HCT116 (cell line): ENCODE results near the gene USF1. TPM values are rescaled to one million over a fixed set of nuclear protein-coding genes. Genes with fewer than 3 reads are reported as not detected.

Experiments
- ATAC-seq: fragments of 200-7000 bp; cut with Tn5 transposase; 2 replicates; pipeline ENCODE4 v1.9.1; 2020; ENCODE audit warnings: mild to moderate bottlenecking, moderate library complexity
- BruUV-seq: library from RNA; stranded (reverse); fragments of 400-500 nt; replicated peaks from 2 replicates; lab custom pipeline; 2021; lab: Mats Ljungman, UMichigan
- CTCF ChIA-PET: fragments of 300-600 bp; sonication (Branson Sonifier 250); formaldehyde crosslinking; loops from one replicate; lab custom pipeline; 2021; ENCODE audit warnings: antibody characterized with exemption; lab: Charles Lee
- POLR2A ChIA-PET: fragments of 300-600, 350-600 bp; sonication (Branson Sonifier 250); formaldehyde crosslinking; loops from one replicate; lab custom pipeline; 2021; ENCODE audit warnings: antibody characterized with exemption; lab: Charles Lee
- RAD21 ChIA-PET, 2 experiments: fragments of 300-600 bp; sonication (Branson Sonifier 250); formaldehyde crosslinking; loops; one replicate each; lab custom pipeline; 2023; ENCODE audit warnings: low total read pairs in 2 of 2; ENCODE audit not compliant: uncharacterized antibody in 2 of 2, unreplicated experiment in 2 of 2, low non-redundant PET in 1 of 2; lab: Charles Lee
- DNase-seq: peaks from one replicate; pipeline ENCODE4 v3.0.0-alpha.2; 2010; ENCODE audit warnings: low read depth, low spot score
- H2AFZ ChIP-seq: fragments of 200-600 bp; shearing (Covaris generic), sonication (generic); 2 replicates; pipeline ENCODE4 v1.6.1; 2017; ENCODE audit warnings: low read depth, mixed run types, mixed read lengths, antibody characterized with exemption, low read length; ENCODE audit not compliant: poor library complexity, severe bottlenecking
- H3K27ac ChIP-seq: 2 replicates; pipeline ENCODE4 v1.5.1; 2012; ENCODE audit warnings: low read depth, low read length
- H3K27me3 ChIP-seq: fragments of 200-600 bp; sonication (generic); 2 replicates; pipeline ENCODE4 v1.6.1; 2016; ENCODE audit warnings: mixed run types, low read length, mixed read lengths; ENCODE audit not compliant: insufficient read depth
- H3K36me3 ChIP-seq, 2 experiments: fragments of 200-500 bp in 1 of 2; fragments of 200-600 bp in 1 of 2; sonication (Bioruptor generic) in 1 of 2; sonication (generic) in 1 of 2; 2 replicates each; pipeline versions ENCODE4 v1.5.1 to v1.6.1; 2014 to 2016; ENCODE audit warnings: low read length in 2 of 2, inconsistent platforms in 1 of 2, mixed read lengths in 1 of 2, mixed run types in 1 of 2; ENCODE audit not compliant: insufficient read depth in 2 of 2, control insufficient read depth in 1 of 2
- H3K4me1 ChIP-seq, 2 experiments: fragments of 200-600 bp in 1 of 2; sonication (generic) in 1 of 2; 2 replicates each; pipeline versions ENCODE4 v1.5.1 to v1.6.1; 2012 to 2017; ENCODE audit warnings: low read length in 2 of 2, inconsistent platforms in 1 of 2, mild to moderate bottlenecking in 1 of 2, mixed read lengths in 1 of 2, mixed run types in 1 of 2, moderate library complexity in 1 of 2; ENCODE audit not compliant: insufficient read depth in 2 of 2, control insufficient read depth in 1 of 2
- H3K4me2 ChIP-seq: fragments of 200-600 bp; sonication (generic); 2 replicates; pipeline ENCODE4 v1.6.1; 2017; ENCODE audit warnings: mixed run types, low read length, mixed read lengths
- H3K4me3 ChIP-seq, 2 experiments: fragments of 200-600 bp in 1 of 2; sonication (generic) in 1 of 2; replicated peaks in 1 of 2; 2 replicates each; pipeline ENCODE4 v1.5.1; 2011 to 2016; ENCODE audit warnings: low read length in 2 of 2, control low read depth in 1 of 2, low read depth in 1 of 2, mild to moderate bottlenecking in 1 of 2, mixed read lengths in 1 of 2, mixed run types in 1 of 2
- H3K79me2 ChIP-seq: fragments of 200-600 bp; sonication (generic); 2 replicates; pipeline ENCODE4 v1.6.1; 2017; ENCODE audit warnings: mild to moderate bottlenecking, mixed run types, low read length, moderate library complexity, mixed read lengths; ENCODE audit not compliant: insufficient read depth
- H3K9ac ChIP-seq: fragments of 200-600 bp; sonication (generic); 2 replicates; pipeline ENCODE4 v1.6.1; 2016; ENCODE audit warnings: low read length, mixed read lengths
- H3K9me2 ChIP-seq: fragments of 200-600 bp; sonication (generic), shearing (Covaris generic); 2 replicates; pipeline ENCODE4 v1.6.1; 2017; ENCODE audit warnings: mixed run types, mild to moderate bottlenecking, moderate library complexity; ENCODE audit not compliant: insufficient read depth
- H3K9me3 ChIP-seq, 2 experiments: fragments of 200-500 bp in 1 of 2; fragments of 200-600 bp in 1 of 2; sonication (Bioruptor generic) in 1 of 2; sonication (generic) in 1 of 2; 2 replicates each; pipeline ENCODE4 v1.6.1; 2014 to 2017; ENCODE audit warnings: low read length in 2 of 2, mixed read lengths in 2 of 2, inconsistent platforms in 1 of 2, low read depth in 1 of 2, mild to moderate bottlenecking in 1 of 2, mixed run types in 1 of 2, moderate library complexity in 1 of 2; ENCODE audit not compliant: control insufficient read depth in 1 of 2, insufficient read depth in 1 of 2
- H4K20me1 ChIP-seq: fragments of 200-600 bp; sonication (generic), shearing (Covaris generic); 2 replicates; pipeline ENCODE4 v1.6.1; 2017; ENCODE audit warnings: mixed run types, mild to moderate bottlenecking, moderate library complexity; ENCODE audit not compliant: insufficient read depth
- CBX3 ChIP-seq: IDR thresholded peaks from 2 replicates; pipeline ENCODE4 v1.6.1; 2012; ENCODE audit warnings: low read depth
- EGR1 ChIP-seq: IDR thresholded peaks from 2 replicates; pipeline ENCODE4 v1.6.1; 2012; ENCODE audit warnings: low read depth
- EZH2 ChIP-seq: fragments of 200-600 bp; sonication (generic); IDR thresholded peaks from 2 replicates; pipeline ENCODE4 v1.6.1; 2017; ENCODE audit warnings: antibody characterized with exemption, mixed run types
- EZH2phosphoT487 ChIP-seq: fragments of 200-600 bp; IDR thresholded peaks from 2 replicates; pipeline ENCODE4 v1.6.1; 2018; ENCODE audit warnings: antibody characterized with exemption, borderline replicate concordance
- FOSL1 ChIP-seq: IDR thresholded peaks from 2 replicates; pipeline ENCODE4 v1.6.1; 2012; ENCODE audit warnings: low read depth
- JUND ChIP-seq: IDR thresholded peaks from 2 replicates; pipeline ENCODE4 v1.6.1; 2012
- POLR2A ChIP-seq: IDR thresholded peaks from 2 replicates; pipeline ENCODE4 v1.7.0; 2011; ENCODE audit warnings: borderline replicate concordance; ENCODE audit not compliant: insufficient read depth, insufficient read length; ENCODE audit errors: extremely low read depth
- RAD21 ChIP-seq: IDR thresholded peaks from 2 replicates; pipeline ENCODE4 v1.6.1; 2012; ENCODE audit warnings: low read depth, mild to moderate bottlenecking
- SIN3A ChIP-seq: IDR thresholded peaks from 2 replicates; pipeline ENCODE4 v1.6.1; 2012; ENCODE audit warnings: low read depth
- SP1 ChIP-seq: IDR thresholded peaks from 2 replicates; pipeline ENCODE4 v1.6.1; 2012; ENCODE audit warnings: low read depth
- TCF7L2 ChIP-seq: IDR thresholded peaks from 2 replicates; pipeline ENCODE4 v1.7.0; 2011; ENCODE audit warnings: borderline replicate concordance, inconsistent platforms; ENCODE audit not compliant: insufficient read depth, insufficient read length; ENCODE audit errors: extremely low read depth
- YY1 ChIP-seq: IDR thresholded peaks from 2 replicates; pipeline ENCODE4 v1.6.1; 2011; ENCODE audit warnings: low read length, low read depth, moderate library complexity, mild to moderate bottlenecking; ENCODE audit not compliant: insufficient replicate concordance; ENCODE audit errors: extremely low read depth
- ZFX ChIP-seq: fragments of 450-650 bp; IDR thresholded peaks from 2 replicates; pipeline ENCODE4 v1.6.1; 2017
- ZNF274 ChIP-seq: fragments of 200-500 bp; sonication (Bioruptor generic); IDR thresholded peaks from 2 replicates; pipeline ENCODE4 v1.6.1; 2014; ENCODE audit warnings: mild to moderate bottlenecking, low read depth, low read length, inconsistent platforms
- intact Hi-C: fragments of 100-400 bp; cut with micrococcal nuclease; formaldehyde crosslinking; loops from 2 replicates; pipeline ENCODE4 v1.10.0; 2022
- total RNA-seq: library from RNA; stranded (reverse); gene quantifications from one replicate; pipeline ENCODE4 v1.2.1, GENCODE V29; 2021; ENCODE audit not compliant: unreplicated experiment
- TF ChIP-seq, protein P1 (sequence below): IDR thresholded peaks from 2 replicates; pipeline ENCODE4 v1.6.1; 2012; ENCODE audit warnings: low read depth
- TF ChIP-seq, protein P2 (sequence below): IDR thresholded peaks from 2 replicates; pipeline ENCODE4 v1.6.1; 2012
- TF ChIP-seq, protein P3 (sequence below): IDR thresholded peaks from 2 replicates; pipeline ENCODE4 v1.6.1; 2012
- TF ChIP-seq, protein P4 (sequence below): IDR thresholded peaks from 2 replicates; pipeline ENCODE4 v1.6.1; 2011; ENCODE audit warnings: mild to moderate bottlenecking, low read length, moderate library complexity; ENCODE audit not compliant: insufficient replicate concordance; ENCODE audit errors: extremely low read depth
- TF ChIP-seq, protein P5 (sequence below), 3 experiments: fragments of 200-600 bp in 1 of 3; sonication (generic) in 1 of 3; IDR thresholded peaks in 2 of 3; conservative IDR thresholded peaks in 1 of 3; 2 replicates each; pipeline ENCODE4 v1.5.1; 2012 to 2017; ENCODE audit warnings: low read depth in 2 of 3, low read length in 2 of 3, antibody characterized with exemption in 1 of 3, borderline replicate concordance in 1 of 3, control low read depth in 1 of 3, mild to moderate bottlenecking in 1 of 3, mixed read lengths in 1 of 3, mixed run types in 1 of 3, moderate library complexity in 1 of 3; ENCODE audit not compliant: insufficient read depth in 1 of 3

Gene USF1
- total RNA-seq, 1 experiment from 2014 or later, result 48.0 TPM

DNA sequence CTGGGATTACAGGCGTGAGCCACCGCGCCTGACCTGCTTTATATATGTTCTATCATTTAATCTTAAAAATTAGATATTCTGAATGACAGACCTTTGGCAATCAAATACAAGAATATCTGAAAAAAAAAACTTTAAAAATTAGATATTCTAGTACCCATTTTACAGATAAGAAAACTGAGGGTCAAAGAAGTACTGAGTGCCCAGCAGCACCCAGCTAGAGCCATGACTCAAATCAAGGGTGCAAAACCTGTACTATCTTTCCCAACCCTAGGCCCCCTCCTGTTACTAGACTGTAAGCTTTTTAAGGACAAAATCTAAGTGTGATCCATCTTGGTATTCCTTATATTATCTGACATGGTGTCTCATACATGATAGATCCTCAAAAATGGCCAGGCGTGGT is 15.6 kb upstream of the USF1 start:
- Histone ChIP-seq H3K36me3 (no peaks in the 10 kb centered on the region), H3K9me3 (no peaks in the 10 kb centered on the region), H3K4me2 (no peak overlapping the region), H3K9me2 (no peaks in the 10 kb centered on the region), H3K9ac (no peak overlapping the region), H4K20me1 (no peaks in the 10 kb centered on the region), H3K4me3 (no peak overlapping the region), H2AFZ (no peak overlapping the region), H3K79me2 (no peaks in the 10 kb centered on the region), H3K4me1 (no peaks in the 10 kb centered on the region), H3K27me3 (no peaks in the 10 kb centered on the region), H3K27ac (no peak overlapping the region)
- RAD21 ChIA-PET, result no interaction called here
- ATAC-seq (no peak), DNase-seq (no peak)
- intact Hi-C loops, result no loop called here
- BruUV-seq, result no TSS peak
- CTCF ChIA-PET, result no interaction called here
- TF ChIP-seq EZH2phosphoT487 (no peak), POLR2A (no peak), FOSL1 (no peak), SP1 (no peak), RAD21 (no peak), YY1 (no peak), CBX3 (no peak), ZFX (no peak), JUND (no peak), EZH2 (no peak), SIN3A (no peak), TCF7L2 (no peak), EGR1 (no peak), ZNF274 (no peak)
- TF ChIP-seq, protein P1, sequence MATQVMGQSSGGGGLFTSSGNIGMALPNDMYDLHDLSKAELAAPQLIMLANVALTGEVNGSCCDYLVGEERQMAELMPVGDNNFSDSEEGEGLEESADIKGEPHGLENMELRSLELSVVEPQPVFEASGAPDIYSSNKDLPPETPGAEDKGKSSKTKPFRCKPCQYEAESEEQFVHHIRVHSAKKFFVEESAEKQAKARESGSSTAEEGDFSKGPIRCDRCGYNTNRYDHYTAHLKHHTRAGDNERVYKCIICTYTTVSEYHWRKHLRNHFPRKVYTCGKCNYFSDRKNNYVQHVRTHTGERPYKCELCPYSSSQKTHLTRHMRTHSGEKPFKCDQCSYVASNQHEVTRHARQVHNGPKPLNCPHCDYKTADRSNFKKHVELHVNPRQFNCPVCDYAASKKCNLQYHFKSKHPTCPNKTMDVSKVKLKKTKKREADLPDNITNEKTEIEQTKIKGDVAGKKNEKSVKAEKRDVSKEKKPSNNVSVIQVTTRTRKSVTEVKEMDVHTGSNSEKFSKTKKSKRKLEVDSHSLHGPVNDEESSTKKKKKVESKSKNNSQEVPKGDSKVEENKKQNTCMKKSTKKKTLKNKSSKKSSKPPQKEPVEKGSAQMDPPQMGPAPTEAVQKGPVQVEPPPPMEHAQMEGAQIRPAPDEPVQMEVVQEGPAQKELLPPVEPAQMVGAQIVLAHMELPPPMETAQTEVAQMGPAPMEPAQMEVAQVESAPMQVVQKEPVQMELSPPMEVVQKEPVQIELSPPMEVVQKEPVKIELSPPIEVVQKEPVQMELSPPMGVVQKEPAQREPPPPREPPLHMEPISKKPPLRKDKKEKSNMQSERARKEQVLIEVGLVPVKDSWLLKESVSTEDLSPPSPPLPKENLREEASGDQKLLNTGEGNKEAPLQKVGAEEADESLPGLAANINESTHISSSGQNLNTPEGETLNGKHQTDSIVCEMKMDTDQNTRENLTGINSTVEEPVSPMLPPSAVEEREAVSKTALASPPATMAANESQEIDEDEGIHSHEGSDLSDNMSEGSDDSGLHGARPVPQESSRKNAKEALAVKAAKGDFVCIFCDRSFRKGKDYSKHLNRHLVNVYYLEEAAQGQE, result no peak
- TF ChIP-seq, protein P2, sequence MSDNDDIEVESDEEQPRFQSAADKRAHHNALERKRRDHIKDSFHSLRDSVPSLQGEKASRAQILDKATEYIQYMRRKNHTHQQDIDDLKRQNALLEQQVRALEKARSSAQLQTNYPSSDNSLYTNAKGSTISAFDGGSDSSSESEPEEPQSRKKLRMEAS, result no peak
- TF ChIP-seq, protein P3, sequence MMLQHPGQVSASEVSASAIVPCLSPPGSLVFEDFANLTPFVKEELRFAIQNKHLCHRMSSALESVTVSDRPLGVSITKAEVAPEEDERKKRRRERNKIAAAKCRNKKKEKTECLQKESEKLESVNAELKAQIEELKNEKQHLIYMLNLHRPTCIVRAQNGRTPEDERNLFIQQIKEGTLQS, result no peak
- TF ChIP-seq, protein P4, sequence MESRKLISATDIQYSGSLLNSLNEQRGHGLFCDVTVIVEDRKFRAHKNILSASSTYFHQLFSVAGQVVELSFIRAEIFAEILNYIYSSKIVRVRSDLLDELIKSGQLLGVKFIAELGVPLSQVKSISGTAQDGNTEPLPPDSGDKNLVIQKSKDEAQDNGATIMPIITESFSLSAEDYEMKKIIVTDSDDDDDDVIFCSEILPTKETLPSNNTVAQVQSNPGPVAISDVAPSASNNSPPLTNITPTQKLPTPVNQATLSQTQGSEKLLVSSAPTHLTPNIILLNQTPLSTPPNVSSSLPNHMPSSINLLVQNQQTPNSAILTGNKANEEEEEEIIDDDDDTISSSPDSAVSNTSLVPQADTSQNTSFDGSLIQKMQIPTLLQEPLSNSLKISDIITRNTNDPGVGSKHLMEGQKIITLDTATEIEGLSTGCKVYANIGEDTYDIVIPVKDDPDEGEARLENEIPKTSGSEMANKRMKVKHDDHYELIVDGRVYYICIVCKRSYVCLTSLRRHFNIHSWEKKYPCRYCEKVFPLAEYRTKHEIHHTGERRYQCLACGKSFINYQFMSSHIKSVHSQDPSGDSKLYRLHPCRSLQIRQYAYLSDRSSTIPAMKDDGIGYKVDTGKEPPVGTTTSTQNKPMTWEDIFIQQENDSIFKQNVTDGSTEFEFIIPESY, result no peak
- TF ChIP-seq, protein P5, sequence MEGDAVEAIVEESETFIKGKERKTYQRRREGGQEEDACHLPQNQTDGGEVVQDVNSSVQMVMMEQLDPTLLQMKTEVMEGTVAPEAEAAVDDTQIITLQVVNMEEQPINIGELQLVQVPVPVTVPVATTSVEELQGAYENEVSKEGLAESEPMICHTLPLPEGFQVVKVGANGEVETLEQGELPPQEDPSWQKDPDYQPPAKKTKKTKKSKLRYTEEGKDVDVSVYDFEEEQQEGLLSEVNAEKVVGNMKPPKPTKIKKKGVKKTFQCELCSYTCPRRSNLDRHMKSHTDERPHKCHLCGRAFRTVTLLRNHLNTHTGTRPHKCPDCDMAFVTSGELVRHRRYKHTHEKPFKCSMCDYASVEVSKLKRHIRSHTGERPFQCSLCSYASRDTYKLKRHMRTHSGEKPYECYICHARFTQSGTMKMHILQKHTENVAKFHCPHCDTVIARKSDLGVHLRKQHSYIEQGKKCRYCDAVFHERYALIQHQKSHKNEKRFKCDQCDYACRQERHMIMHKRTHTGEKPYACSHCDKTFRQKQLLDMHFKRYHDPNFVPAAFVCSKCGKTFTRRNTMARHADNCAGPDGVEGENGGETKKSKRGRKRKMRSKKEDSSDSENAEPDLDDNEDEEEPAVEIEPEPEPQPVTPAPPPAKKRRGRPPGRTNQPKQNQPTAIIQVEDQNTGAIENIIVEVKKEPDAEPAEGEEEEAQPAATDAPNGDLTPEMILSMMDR (IDR thresholded peaks at IDR 0.05 in 2 of 3, conservative IDR thresholded peaks at IDR 0.05 in 1 of 3; ENCODE audit: borderline replicate concordance in 1 of 3, insufficient read depth in 1 of 3, low read depth in 2 of 3, low read length in 2 of 3), result no peak
- POLR2A ChIA-PET, result no interaction called here
